Skeletal muscle satellite cell (primary cell): ENCODE results near the gene SLC25A4. TPM values are rescaled to one million over a fixed set of nuclear protein-coding genes. Genes with fewer than 3 reads are reported as not detected.
"Not testable (repeated sequence)": the region's sequence is repeated elsewhere in the genome, so short reads cannot be mapped to it uniquely, and the experiment has no call there.

ENCODE experiments used
- H3K27me3 ChIP-seq: 2 replicates; pipeline ENCODE4 v1.7.0; 2013; ENCODE audit warnings: low read length; ENCODE audit not compliant: control insufficient read depth, insufficient read depth
- H3K36me3 ChIP-seq: 2 replicates; pipeline ENCODE4 v1.7.0; 2013; ENCODE audit warnings: mild to moderate bottlenecking, control low read depth, low read length; ENCODE audit not compliant: insufficient read depth
- H3K4me1 ChIP-seq: 2 replicates; pipeline ENCODE4 v1.7.0; 2013; ENCODE audit warnings: low read length; ENCODE audit not compliant: control insufficient read depth, insufficient read depth
- H3K4me2 ChIP-seq: 2 replicates; pipeline ENCODE4 v1.7.0; 2013; ENCODE audit warnings: mild to moderate bottlenecking, low read length
- H3K4me3 ChIP-seq: 2 replicates; pipeline ENCODE4 v1.7.0; 2013; ENCODE audit warnings: low read length
- H3K9ac ChIP-seq: 2 replicates; pipeline ENCODE4 v1.7.0; 2013; ENCODE audit warnings: mild to moderate bottlenecking, low read depth, low read length, moderate library complexity
- H3K9me3 ChIP-seq: replicated peaks from 2 replicates; pipeline ENCODE4 v1.7.0; 2013; ENCODE audit warnings: mild to moderate bottlenecking, control low read depth, low read length
- total RNA-seq: library from RNA; depleted of rRNA; stranded (reverse); fragments of >200 nt; gene quantifications from 2 replicates; pipeline ENCODE4 v1.2.3, GENCODE V29; 2012; rRNA removed

Gene SLC25A4
- 5.8 and 10.3 TPM in 2 replicates for total RNA-seq

- Histone ChIP-seq H3K4me1 (peaks cover 16% of the 10 kb centered on the region), H3K4me3 (peak within 1 kb of the TSS; percentile 84), H3K36me3 (no peaks in the 10 kb centered on the region), H3K27me3 (peaks cover 5% of the 10 kb centered on the region), H3K9ac (peak within 1 kb of the TSS; percentile 73), H3K4me2 (peak within 1 kb of the TSS; percentile 90), H3K9me3 (no peaks in the 10 kb centered on the region)
These were observed at the start of gene SLC25A4 for GRCh38 chr4:185142912-185143600. Gene SLC25A4, plus strand, starts transcription at chr4:185143266. Its CDS starts 107 bp downstream, at chr4:185143373.

- H3K9me3 ChIP-seq = no peaks in the 10 kb centered on the region
- H3K9ac ChIP-seq = no peak overlapping the region
- peaks cover 33% of the 10 kb centered on the region for H3K27me3 ChIP-seq
- H3K4me2 ChIP-seq = no peak overlapping the region
- H3K4me1 ChIP-seq = no peaks in the 10 kb centered on the region
- H3K36me3 ChIP-seq = no peaks in the 10 kb centered on the region
- H3K4me3 ChIP-seq = no peak overlapping the region
These were observed 49.5 kb upstream of the SLC25A4 start for GRCh38 chr4:185093603-185094002.

- peaks cover 34% of the 10 kb centered on the region for H3K27me3 ChIP-seq
- H3K4me3 ChIP-seq = no peak overlapping the region
- no peaks in the 10 kb centered on the region for H3K36me3 ChIP-seq
These were observed 46.9 kb upstream of the SLC25A4 start for GRCh38 chr4:185096032-185096653.

GRCh38 chr4:185098474-185098873, 44.6 kb upstream of the SLC25A4 start:
- H3K4me2 ChIP-seq = no peak overlapping the region
- H3K4me3 ChIP-seq = no peak overlapping the region
- peaks cover 39% of the 10 kb centered on the region for H3K27me3 ChIP-seq
- no peak overlapping the region for H3K9ac ChIP-seq
- H3K36me3 ChIP-seq = no peaks in the 10 kb centered on the region
- H3K4me1 ChIP-seq = peaks cover 6% of the 10 kb centered on the region
- H3K9me3 ChIP-seq = no peaks in the 10 kb centered on the region

More at GRCh38 chr4:185096032-185096653, 46.9 kb upstream of the SLC25A4 start:
- peaks cover 3% of the 10 kb centered on the region for H3K4me1 ChIP-seq
- no peak overlapping the region for H3K4me2 ChIP-seq
- H3K9ac ChIP-seq = no peak overlapping the region
- H3K9me3 ChIP-seq = no peaks in the 10 kb centered on the region

- Histone ChIP-seq H3K9ac (no peak overlapping the region), H3K4me3 (no peak overlapping the region), H3K27me3 (peaks cover 44% of the 10 kb centered on the region), H3K9me3 (no peaks in the 10 kb centered on the region), H3K4me1 (peaks cover 6% of the 10 kb centered on the region), H3K36me3 (no peaks in the 10 kb centered on the region), H3K4me2 (no peak overlapping the region)
These were observed 43.9 kb upstream of the SLC25A4 start for GRCh38 chr4:185099024-185099682.

- H3K4me1 ChIP-seq = peaks cover 6% of the 10 kb centered on the region
- no peak overlapping the region for H3K4me2 ChIP-seq
- H3K36me3 ChIP-seq = no peaks in the 10 kb centered on the region
- H3K27me3 ChIP-seq = peaks cover 50% of the 10 kb centered on the region
- H3K9ac ChIP-seq = no peak overlapping the region
- H3K9me3 ChIP-seq = no peaks in the 10 kb centered on the region
- H3K4me3 ChIP-seq = no peak overlapping the region
These were observed 43.1 kb upstream of the SLC25A4 start for GRCh38 chr4:185099940-185100339.

- no peak overlapping the region for H3K9ac ChIP-seq
- H3K4me3 ChIP-seq = no peak overlapping the region
- no peaks in the 10 kb centered on the region for H3K9me3 ChIP-seq
- no peaks in the 10 kb centered on the region for H3K36me3 ChIP-seq
- peaks cover 6% of the 10 kb centered on the region for H3K4me1 ChIP-seq
- H3K4me2 ChIP-seq = no peak overlapping the region
- peaks cover 54% of the 10 kb centered on the region for H3K27me3 ChIP-seq
These were observed 42.6 kb upstream of the SLC25A4 start for GRCh38 chr4:185100423-185100822.

- H3K9me3 ChIP-seq = no peaks in the 10 kb centered on the region
- peak overlapping the region; percentile 31 for H3K4me2 ChIP-seq
- no peak overlapping the region for H3K4me3 ChIP-seq
- H3K27me3 ChIP-seq = peaks cover 60% of the 10 kb centered on the region
- H3K9ac ChIP-seq = no peak overlapping the region
- peaks cover 6% of the 10 kb centered on the region for H3K4me1 ChIP-seq
- no peaks in the 10 kb centered on the region for H3K36me3 ChIP-seq
These were observed 41.6 kb upstream of the SLC25A4 start for GRCh38 chr4:185101354-185101890.

- Histone ChIP-seq H3K9ac (no peak overlapping the region), H3K27me3 (peaks cover 42% of the 10 kb centered on the region), H3K4me3 (no peak overlapping the region), H3K9me3 (no peaks in the 10 kb centered on the region), H3K4me2 (no peak overlapping the region), H3K4me1 (peaks cover 6% of the 10 kb centered on the region), H3K36me3 (no peaks in the 10 kb centered on the region)
These were observed 38.3 kb upstream of the SLC25A4 start for GRCh38 chr4:185104733-185105132.

GRCh38 chr4:185106353-185106752, 36.7 kb upstream of the SLC25A4 start:
- no peak overlapping the region for H3K4me2 ChIP-seq
- peaks cover 35% of the 10 kb centered on the region for H3K27me3 ChIP-seq
- H3K9ac ChIP-seq = no peak overlapping the region
- H3K4me1 ChIP-seq = peaks cover 2% of the 10 kb centered on the region
- H3K9me3 ChIP-seq = no peaks in the 10 kb centered on the region
- no peaks in the 10 kb centered on the region for H3K36me3 ChIP-seq
- H3K4me3 ChIP-seq = no peak overlapping the region

- peaks cover 32% of the 10 kb centered on the region for H3K27me3 ChIP-seq
- not testable (repeated sequence) for H3K9me3 ChIP-seq, H3K9ac ChIP-seq, H3K36me3 ChIP-seq, H3K4me2 ChIP-seq, H3K4me3 ChIP-seq
- peaks cover 10% of the 10 kb centered on the region for H3K4me1 ChIP-seq
These were observed 35.5 kb upstream of the SLC25A4 start for GRCh38 chr4:185107574-185107973.
